Uterus (tissue), 2 donors: Measurements from ENCODE around the gene RAB35.

Experiments used
- POLR2A ChIP-seq, 2 donors: fragments of 450-650 bp; IDR thresholded peaks; one replicate each; pipeline ENCODE4 v1.6.1; 2016; ENCODE audit warnings: antibody characterized with exemption in 2 of 2, mild to moderate bottlenecking in 1 of 2, moderate library complexity in 1 of 2
- TF ChIP-seq, protein P1 (sequence below), 4 experiments: fragments of 200-600 bp in 2 of 4; fragments of 450-650 bp in 2 of 4; sonication (generic) in 2 of 4; IDR thresholded peaks; one replicate each; pipeline ENCODE4 v1.5.1; 2016 to 2019; ENCODE audit warnings: antibody characterized with exemption in 4 of 4, mild to moderate bottlenecking in 2 of 4, moderate library complexity in 1 of 4

DNA sequence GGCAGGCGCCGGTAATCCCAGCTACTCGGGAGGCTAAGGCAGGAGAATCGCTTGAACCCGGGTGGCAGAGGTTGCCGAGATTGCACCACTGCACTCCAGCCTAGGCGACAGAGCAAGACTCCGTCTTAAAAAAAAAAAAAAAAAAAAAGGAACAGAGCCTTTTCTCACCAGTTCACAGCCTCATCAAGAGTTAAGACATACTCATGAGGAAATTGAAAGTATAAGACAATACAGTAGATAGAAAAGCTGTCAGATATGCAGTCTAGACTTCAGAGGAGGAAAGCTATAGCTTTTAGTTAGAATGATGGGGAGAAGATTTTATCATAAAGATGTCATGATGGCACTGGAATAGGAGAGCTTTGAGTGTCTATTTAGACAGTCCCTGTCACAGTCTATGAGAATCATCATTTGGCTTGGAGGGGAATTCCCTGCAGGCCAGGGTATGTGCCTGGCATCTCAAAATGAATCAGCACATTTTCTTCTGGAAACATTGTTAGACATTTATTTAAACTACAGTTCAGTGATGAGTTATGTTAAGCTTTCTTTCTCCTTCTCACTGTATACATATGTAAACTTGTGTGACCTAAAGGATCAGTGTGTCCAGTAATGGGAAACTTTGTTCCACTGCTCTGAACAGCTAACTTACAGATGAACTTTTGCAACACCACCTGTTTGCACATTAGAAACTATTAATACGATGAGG lies 2.9 kb upstream of the RAB35 start:
- no peak for TF ChIP-seq POLR2A (IDR thresholded peaks at IDR 0.05)
- TF ChIP-seq, protein P1, sequence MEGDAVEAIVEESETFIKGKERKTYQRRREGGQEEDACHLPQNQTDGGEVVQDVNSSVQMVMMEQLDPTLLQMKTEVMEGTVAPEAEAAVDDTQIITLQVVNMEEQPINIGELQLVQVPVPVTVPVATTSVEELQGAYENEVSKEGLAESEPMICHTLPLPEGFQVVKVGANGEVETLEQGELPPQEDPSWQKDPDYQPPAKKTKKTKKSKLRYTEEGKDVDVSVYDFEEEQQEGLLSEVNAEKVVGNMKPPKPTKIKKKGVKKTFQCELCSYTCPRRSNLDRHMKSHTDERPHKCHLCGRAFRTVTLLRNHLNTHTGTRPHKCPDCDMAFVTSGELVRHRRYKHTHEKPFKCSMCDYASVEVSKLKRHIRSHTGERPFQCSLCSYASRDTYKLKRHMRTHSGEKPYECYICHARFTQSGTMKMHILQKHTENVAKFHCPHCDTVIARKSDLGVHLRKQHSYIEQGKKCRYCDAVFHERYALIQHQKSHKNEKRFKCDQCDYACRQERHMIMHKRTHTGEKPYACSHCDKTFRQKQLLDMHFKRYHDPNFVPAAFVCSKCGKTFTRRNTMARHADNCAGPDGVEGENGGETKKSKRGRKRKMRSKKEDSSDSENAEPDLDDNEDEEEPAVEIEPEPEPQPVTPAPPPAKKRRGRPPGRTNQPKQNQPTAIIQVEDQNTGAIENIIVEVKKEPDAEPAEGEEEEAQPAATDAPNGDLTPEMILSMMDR (IDR thresholded peaks at IDR 0.05), result no peak
